Stimulated activated CD4-positive, alpha-beta T cell treated with anti-CD3 and anti-CD28 coated beads, Interleukin-12 subunit alpha, Interleukin-12 subunit beta, amount 100 ng/mL, for 4 hours (primary cell): ENCODE data around the gene TBC1D22A.

ENCODE experiments used
- DNase-seq: peaks from one replicate; pipeline ENCODE4 v3.0.0-alpha.2; 2020

Gene TBC1D22A

DNA sequence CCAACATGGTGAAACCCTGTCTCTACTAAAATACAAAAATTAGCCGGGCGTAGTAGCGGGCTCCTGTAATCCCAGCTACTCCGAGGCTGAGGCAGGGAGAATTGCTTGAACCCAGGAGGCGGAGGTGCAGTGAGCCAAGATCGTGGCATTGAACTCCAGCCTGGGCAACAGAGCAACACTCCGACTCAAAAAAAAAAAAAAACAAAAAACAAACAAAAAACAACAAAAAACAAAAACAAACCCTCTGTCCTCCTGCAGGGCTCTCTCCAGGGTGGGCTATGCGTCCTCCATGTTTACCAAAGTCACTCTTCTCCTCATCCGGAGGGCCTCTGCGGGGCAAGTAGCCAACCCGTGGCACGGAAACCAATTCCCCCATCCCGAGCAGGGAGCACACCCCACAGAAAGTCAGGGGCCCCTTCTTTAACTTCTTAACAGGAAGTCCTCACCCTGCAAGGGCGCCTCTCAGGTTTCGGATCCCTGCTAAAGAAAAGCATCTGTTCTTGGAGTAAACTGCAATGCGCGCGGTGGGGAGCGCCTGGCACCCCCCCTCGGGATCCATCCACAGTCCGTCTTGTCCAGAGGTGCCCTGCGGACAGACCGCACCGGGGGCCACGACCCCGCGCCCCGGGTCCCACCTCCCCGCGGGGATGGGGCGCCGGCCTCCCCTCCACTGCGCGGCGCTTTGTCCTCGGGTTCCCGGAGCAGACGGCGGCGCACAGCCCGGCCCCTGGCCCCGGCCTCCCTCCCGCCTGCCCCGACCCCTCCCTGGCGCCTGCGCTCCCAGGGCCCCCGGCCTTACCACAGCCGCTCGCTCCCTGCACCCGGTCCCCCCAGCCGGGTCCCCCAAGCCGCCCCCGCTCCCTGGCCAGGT lies 25.1 kb upstream of the TBC1D22A start:
- peak; percentile 37 for DNase-seq

DNA sequence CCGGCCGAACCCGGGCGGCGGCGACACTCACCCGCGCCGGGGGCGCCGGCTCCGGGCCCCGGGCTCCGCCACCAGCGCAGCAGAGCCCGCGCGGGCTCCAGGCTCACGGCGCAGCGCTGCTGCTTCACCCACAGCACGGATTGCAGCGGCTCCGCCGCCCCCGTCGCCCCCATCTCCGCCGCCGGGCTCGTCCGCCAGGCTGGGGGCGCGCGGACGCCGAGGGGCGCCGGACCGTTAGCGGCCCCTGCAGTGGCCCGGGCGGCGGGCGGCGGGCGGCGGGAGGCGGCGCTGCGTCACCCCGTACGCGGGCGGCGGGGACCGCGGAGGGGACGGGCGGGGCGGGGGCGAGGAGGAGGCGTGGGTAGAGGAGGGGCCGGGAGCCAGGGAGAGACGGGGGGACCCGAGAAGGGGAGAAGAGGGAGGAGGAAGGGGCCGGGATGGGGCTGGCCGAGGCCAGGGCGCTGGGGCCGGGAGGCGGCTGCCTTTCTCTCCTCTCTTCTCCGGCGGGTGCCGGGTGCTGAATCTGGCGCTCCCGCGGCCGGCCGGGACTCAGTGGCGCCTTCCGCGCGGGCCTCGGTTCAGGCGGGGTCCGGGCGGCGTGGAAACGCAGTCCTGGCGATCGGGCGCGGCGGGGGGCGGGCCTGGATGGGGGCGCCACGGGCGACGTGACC lies 24.3 kb upstream of the TBC1D22A start, which contains the start of gene CERK:
Gene CERK (minus strand): TSS at position 277 of the 671 bp plus-strand sequence. CDS start 104 bp downstream, at position 173.
- DNase-seq: peak; percentile 64

DNA sequence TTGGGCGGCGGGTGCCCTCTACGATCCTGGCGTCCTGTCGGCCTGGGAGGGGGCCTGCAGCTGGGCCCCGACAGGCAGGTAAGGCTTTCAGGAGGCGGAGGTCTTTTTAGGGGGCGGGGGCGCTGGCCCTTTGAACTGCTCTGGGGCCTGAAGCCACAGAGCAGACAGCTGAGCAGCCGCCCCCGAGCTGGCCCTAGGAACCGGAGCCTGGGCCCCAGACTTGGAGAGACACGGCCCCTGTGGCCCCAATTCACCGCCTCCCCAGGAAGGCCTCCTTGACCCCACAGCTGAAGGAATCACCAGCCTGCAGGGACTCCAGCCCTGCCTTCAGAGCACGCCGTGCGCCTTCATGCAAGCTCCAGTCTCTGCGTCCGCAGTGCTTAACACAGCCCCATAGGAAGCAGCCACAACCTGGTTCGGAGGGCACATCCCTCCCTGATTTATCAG lies 23.8 kb upstream of the TBC1D22A start:
- no peak for DNase-seq

DNA sequence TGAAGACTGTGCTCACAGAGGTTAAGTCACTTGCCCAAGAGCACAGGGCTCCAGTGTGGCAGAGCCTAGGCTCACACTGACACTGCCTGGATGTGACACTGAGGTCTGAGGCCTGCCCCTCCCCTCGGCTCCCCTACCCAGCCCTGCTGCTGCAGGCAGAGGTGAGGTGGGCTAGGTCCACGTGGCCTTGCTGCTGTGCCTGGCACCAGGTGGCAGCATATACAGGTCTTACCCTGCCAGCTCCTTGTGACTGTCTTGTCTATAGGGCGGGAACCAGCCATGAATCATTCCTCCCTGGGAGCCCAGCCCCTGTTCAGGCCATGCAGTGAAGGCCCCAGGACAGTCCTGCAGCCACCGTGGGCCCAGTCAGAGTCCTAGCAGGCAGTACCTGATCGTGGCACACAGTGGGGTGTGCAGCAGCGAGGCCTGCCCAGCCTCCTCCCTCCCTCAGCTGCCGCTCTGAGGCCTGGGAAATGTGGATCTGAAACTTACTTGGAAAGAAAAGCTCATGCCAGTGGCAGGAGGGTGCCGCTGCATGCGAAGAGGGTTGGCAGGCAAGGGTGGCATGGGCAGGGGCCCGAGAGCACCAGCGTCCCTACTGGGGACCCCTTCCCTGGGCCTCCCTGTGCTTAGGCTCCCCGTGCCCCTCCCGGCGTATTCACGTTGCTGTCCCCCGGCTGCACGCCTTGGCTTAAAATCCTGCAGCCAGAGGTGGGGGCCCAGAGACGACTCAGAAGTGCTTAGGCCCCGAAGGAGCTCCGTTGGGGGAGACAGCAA lies 23.2 kb upstream of the TBC1D22A start:
- no peak for DNase-seq

DNA sequence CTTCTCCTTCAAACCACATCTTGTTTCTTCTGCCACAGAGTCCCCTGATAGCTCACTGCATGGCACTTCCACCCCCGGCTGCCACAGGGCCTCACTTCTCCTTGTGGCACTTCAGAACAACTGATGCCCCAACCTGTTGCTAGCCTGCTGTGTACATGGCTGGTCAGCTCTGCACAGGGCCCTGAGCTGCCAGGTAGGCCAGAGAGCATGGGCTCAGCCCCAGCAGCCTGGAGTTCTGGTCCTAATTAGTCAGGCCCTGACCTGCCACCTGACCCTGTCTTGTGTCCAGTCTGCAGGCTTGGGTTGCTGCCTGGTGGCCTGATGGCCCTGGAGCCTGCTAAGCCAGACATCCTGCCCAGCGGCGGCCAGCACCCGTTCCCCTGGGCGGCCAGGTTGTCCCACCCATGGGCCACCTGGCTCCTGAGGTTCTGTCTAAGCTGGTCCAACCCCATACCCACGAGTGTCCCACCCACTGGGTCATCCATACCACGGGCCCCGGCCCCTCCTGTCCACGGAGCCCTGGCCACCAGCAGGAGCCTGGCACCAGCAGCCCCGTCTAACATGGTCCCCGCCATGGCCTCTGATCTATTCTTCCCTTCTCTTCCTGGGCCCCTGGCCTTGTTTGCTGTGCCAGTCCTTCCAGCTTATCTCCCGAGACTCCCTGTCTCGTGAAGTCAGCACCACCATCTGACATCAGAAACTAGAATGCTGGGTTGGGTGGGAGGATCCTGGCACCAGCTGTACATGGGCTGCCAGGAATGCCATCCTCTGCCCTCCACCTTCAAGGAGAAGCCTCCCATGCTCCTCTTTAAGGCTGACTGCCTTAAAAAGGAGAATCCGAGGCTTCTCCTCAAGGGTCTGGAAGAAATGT lies 21.3 kb upstream of the TBC1D22A start:
- DNase-seq: no peak

DNA sequence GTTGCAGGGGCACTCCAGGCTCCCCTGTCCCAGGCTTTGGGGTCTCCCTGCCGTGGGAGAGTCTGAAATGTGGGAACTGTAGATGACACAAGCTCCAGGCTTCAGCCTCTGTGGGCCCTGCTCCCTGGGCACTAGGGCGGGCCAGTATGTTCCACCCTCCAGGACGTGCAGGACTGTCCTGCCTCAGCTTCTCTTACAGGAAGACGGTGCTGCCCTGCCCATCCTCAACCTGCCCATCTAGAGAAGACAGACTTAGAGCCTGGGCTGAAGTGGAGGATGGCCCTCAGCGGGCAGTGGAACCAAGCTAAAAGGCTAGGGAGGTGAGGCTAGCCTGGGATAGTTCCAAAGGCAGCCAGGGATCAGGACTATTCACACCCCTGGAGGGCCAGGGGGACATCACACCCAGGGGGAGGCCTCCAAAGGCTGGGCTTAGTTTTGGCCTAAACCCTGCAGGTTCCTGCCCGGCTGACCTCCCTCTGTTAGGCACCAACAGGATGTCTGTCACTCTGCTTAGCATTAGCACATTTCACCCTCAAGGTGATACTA lies 20.4 kb upstream of the TBC1D22A start:
- DNase-seq: no peak

DNA sequence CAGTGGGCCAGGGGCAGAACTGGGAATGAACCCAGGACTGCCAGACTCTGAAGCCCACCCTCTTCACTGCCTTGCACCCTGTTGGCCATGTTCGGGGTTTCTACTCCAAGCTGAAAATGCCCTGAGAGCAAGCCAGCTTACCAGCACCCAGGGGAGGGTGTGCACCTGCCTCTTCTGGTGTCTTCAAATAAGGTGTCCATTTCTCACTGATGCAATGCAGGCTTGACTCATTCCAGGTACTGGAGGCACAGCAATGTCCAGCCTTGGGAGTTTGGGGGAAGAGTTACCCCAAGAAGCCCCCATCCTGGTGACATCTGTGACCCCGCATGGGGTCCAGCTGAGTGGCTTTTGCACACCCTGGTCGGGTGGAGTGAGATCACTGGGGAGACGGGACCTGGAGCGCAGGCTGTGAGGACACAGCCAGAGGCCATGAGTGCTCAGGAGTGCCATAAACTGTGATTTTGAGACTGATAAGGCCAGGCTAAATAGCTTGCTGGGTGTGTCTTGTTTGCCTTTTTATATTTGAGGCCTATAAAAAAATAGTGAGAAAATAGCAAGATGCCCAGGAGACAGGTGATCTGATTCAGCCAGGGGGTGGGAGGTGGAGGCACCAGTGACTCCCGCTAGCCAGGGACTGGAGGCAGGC lies 19.8 kb upstream of the TBC1D22A start:
- no peak for DNase-seq

DNA sequence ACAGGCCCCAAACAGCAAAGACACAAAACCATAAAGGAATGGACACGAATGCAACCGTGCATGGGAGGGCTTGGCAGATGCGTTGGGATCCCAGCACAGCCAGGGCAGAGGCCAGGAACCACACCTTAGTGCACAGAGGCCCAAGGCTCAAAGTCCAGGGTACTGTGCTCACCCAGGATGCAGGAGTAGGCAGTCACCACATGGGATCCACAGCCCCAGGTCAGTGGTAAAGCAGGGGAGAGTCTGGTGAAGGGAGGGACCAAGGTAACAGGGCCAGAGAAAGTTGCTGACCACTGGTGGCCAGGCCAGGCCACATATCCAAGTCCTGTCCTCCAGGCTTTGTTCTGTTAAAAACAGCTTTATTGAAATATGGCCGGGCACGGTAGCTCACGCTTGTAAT lies 17.9 kb upstream of the TBC1D22A start:
- no peak for DNase-seq

DNA sequence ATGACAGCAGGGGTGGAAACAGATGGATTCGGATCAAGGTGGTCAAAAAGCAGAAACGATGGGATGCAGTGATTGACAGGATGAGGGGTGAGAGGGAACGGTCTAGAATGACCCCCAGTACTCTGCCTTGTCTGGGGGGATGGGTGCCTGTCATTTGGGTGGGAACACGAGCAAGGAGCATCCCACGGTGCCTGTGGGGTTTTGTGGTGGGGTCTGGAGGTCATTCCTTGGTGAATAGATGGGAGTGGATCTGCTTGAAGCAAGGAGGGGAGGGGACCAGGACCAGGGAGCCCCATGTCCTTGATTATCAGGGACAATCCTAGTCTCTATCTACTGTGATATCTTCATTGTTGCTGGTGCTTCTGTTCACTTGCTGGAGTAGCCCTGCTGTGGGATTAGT lies 16.3 kb upstream of the TBC1D22A start:
- DNase-seq: no peak

DNA sequence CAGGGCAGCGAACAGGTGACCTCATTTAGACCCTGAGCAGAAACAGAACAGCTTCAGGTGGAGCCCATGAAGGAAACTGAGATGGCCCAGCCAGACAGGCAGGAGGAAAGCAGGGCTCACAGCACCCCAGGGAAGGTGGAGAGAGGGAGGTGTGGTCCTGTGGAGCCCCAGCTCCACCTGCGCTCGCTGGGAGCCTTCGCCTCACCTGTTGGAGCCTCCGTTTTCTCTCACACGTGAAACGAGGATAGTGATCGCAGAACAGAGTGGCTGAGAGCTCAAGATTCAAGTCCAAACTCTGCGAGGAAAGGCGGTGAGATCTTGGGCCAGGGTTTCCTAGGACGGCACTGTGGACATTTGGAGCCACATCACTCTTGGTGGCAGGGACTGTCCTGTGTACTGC lies 15.8 kb upstream of the TBC1D22A start:
- no peak for DNase-seq

DNA sequence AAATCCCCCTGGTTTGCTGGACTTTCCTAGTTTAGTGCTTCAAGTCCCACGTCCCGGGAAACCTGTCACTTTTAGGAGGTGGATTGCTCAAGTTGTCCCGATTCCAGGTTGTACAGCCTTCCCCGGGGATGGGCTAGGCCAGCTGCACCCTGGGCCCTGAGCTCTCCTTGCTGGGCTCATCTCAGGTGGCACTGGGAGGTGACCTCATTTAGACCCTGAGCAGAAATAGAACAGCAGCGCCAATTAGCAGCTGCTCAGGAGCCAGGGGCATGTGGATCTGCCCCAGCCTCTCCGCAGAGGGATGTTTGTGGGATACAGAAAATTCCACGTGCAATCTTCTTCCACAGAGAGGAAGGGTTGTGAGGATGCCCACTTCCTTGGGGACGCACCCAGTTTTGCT lies 14.8 kb upstream of the TBC1D22A start:
- no peak for DNase-seq

DNA sequence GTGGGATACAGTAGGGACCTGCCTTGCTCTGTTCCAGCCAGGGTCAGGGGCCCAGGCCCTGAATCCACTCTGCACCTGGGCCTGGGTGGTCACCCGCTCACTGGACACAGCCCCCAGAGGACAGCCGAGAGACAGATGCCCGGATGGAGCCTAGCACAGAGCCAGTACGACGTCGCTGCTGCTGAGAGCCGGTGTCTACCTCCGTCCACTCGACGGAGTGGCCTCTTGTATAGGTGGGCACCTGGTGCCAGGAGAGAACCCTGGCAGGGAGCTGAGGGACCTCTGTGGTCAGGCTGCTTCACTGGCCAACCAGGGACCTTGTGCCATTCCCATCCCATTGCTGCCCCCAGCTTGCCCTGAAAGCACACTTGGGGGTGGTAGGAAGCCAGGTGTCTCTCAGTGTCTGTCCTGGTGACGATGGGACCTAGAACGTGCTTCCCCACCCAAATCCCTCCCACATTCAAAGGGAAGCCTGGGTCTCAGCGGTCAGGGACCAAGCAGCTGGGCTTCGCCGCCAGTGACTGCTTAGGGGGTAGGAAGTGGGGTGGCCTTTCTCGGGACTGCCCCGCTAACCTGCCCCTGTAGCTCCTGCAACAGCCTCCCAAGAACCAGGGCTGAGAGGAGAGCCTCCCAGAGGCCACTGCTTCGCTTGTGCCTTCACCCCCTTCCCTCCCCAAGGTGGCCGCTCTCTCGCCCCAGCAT lies 14.1 kb upstream of the TBC1D22A start:
- no peak for DNase-seq

DNA sequence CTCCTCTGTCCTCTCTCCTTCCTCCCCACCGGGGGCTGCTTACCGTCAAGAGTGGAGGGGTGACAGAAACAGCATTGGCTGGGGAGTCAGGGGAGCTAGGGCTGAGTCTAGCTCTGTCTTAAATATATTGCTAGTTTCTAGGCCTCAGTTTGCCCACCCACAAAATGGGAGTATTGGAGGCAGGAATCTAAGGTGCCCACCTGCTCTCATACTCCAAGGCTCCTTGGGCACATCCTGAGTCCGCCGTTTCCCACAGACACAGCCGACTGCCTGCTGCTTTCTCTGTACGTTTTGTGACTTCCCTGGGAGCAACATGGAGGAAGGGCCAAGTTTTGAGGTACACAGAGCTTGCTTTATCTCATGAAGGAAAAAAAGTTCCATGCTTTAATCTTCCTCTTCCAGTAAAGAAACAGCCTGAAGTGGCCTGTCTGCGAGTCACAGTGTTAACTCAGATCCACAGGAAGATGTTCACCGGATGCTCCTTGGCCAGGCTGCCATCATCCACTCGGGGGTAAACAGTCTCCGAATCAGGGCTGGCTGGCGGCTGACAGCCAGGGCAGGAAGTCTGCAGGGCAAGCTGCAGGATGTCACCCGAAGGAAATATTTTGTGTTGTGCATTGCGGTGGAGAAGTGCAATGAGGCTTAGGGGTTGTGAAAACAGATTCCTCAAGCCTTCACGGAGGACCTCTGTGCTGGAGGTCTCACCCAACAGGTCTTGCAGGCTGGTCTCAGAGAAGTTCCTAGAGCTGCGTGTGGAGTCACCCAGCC lies 13.4 kb upstream of the TBC1D22A start:
- peak; percentile 31 for DNase-seq

DNA sequence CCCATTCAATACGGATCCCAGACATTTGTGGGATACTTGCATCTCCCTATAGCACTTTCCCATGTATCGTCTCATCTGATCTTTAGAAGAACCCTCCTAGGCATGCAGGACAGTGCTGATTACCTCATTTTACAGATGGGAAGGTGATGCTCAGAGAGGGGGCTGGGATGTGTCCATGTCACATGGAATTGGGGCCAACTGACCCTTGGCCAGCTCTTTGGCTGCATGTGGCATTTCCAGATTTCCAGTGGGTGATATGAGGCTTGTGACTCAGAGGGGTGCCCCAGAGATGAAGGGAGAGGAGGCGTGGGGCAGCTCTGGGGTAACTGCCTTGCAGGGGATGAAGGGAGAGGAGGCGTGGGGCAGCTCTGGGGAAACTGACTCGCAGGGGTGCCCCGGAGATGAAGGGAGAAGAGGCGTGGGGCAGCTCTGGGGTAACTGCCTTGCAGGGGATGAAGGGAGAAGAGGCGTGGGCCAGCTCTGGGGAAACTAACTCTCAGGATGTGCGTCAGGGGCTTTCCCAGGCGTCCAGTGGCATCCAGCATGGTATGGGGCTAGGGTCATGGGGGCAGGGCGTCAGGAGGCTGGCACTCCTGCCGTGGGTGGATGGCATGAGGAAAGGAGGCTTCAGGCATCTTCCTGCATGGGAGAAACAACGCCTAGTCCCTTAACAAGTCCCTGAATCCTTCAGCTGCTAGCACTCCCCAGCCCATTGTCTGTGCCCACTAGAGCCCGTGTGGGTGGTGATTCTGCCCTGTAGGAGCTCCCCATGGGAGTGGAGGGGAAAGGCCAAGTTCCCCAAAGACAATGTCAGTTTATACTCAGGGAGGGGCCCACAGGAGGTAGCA lies 12.5 kb upstream of the TBC1D22A start:
- no peak for DNase-seq

DNA sequence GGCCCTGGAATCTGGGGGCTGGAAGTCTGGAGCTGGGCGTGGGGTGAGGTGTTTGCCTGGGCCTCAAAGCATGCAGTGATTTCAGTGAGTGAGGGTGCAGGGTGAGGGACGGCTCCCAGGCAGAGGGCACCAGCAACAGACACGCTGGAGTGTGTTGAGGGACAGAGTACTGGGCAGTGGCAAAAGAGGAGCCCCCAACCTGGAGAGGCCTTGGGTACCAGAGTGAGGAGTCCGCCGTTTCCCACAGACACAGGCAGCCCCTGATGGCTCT lies 12.0 kb upstream of the TBC1D22A start:
- DNase-seq: no peak

DNA sequence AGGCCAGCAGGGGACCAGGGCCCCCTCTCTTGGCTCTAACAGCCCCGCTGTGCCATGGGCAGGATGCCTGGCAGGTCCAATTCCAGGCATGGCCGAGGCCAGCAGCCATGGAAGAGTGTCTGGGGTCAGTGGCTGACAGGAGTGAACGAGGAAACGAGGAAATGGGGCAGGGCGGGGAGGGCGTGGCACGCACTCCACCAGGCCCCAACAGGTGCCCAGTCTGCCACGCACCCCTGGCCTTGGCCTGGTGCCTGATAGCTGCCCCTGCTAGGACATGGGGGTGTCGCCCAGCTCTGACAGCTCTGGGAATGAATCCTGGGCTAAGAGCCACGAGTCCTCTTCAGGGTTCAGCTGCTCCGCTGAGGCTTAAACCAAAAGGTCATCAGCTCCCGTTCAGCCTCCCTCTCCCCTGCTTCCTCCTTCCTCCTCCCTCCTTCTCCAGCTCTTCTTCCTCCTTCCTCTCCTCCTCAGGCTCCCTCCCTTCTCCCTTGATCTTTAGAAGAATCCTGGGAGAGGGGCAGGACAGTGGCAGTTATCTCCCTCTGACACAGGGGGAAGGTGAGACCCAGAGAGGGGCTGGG lies 11.5 kb upstream of the TBC1D22A start:
- no peak for DNase-seq

DNA sequence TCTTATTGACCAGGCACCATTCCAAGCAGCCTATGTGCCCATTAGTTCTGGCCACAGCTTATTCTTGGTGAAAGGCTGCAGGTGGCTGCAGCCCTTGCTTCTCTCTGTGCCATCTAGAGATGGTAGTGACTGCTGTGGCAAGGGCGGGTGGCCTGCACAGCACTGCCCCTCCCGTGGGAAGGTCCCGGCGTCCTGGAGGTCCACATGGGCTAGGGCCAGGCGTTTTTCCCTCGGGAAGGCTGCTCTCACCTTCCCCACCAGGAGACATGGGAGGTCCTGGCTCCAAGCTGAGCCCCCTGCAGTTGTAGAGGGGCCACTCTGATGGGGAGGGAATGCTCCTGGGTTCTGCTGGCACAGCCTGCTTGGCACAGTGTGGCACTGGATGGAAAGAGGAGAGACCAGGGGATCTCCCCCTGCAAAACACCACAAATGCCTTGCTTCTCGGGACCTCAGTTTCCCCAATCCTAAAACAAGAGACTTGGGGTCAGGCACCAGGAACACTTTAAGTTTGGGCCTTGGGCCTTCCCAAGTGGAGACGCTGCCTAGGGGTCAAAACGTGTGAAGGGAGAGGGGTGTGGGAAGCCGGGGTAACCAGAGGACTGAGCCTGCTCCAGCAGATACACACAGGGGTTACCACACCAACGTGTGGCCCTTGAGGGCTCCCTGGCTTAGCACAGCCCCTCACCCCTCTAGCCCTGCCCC lies 10.0 kb upstream of the TBC1D22A start:
- DNase-seq: no peak

DNA sequence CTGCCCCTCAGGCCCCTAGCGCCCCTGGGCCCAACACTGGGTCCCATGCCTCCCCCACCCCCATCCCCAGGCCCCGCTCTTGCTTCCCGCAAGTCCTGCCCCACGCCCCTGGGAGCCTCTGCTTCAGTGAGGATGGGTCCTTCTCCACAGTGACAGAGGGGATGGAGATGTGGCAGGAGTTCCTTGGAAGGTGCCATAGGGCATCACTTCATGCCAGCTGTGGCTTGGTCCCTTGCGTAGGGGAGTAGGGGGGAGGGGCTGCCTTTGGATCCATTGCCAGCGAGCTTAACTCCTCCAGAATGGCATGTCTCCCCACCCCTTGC lies 9.5 kb upstream of the TBC1D22A start:
- DNase-seq: no peak

DNA sequence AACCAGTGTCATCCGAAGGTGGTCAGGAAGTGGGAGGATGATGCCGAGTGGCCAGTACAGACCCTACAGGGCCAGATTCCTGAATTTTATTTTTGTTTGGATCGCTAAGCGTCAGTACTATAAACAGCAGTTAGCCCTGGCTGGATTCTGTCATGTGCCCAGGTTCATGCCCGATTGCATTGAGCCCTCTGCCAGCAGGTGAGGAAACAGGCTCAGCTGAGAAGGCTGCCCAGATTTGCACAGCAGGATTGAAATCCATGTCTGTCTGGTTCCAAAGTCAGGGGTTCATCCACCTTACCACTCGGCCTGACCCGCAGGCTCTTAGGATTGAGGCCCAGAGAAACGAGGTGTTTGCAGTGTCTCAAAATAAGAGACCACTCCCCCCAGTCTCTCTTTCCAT lies 9.1 kb upstream of the TBC1D22A start:
- DNase-seq: no peak
